ENCODE data around the gene HSPA5. TPM values are rescaled to one million over a fixed set of nuclear protein-coding genes. Genes with fewer than 3 reads are reported as not detected.
"Not testable (repeated sequence)": the region's sequence is repeated elsewhere in the genome, so short reads cannot be mapped to it uniquely, and the experiment has no call there.

The HSPA5 gene
- total RNA-seq, 1 experiment from 2014 or later, result 290 TPM

DNA sequence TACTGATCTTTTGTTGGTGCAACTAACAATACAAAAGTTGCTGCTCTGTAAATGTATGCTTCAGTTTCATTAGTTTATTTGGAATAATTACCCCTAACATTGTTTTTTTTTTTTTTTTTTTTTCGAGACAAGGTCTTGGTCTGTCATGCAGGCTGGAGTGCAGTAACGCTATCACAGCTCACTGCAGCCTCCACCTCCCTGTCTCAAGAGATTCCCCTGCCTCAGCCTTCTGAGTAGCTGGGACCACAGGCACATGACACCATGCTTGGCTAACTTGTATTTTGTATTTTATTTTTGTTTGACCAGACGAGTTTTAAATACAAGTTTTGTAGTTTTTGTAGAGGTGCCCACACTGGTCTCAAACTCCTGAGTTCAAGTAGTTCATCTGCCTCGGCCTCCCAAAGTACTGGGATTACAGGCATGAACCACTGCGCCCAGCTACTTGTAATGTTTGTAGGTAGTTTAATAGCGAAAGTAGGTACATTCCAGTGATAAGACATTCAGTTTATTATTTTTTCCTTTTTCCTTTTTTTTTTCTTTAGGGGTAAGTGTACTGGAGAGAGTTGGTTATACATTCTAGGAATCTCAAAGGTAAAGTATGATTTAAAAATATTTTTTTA, 27.4 kb upstream of the HSPA5 start:
- ChIA-PET POLR2A (ENCODE audit: low non-redundant PET) (no interaction called here), CTCF (interaction anchor here (0.5 kb wide), 1 partner anchor 10 kb away, joined by 3 read pairs; no protein-coding TSS in a partner anchor)
- Histone ChIP-seq H3K27me3 (replicated peaks; ENCODE audit: insufficient read depth, low read depth, low read length, poor library complexity) (no peaks in the 10 kb centered on the region), H3K4me3 (ENCODE audit: low read depth, low read length, poor library complexity, severe bottlenecking) (no peak overlapping the region), H3K36me3 (ENCODE audit: insufficient read depth, low read length, poor library complexity, severe bottlenecking) (no peaks in the 10 kb centered on the region), H3K27ac (ENCODE audit: low read depth, low read length, poor library complexity, severe bottlenecking) (no peak overlapping the region), H3K4me1 (ENCODE audit: insufficient read depth, low read length, poor library complexity, severe bottlenecking) (peaks cover 6% of the 10 kb centered on the region), H3K9me3 (ENCODE audit: low read depth, low read length, poor library complexity, severe bottlenecking) (no peaks in the 10 kb centered on the region)
- BruUV-seq (replicated peaks), result no TSS peak
- no peak for TF ChIP-seq EZH2 (IDR thresholded peaks at IDR 0.05; ENCODE audit: borderline replicate concordance, low read depth, low read length, poor library complexity, severe bottlenecking)
- TF ChIP-seq, protein P1, sequence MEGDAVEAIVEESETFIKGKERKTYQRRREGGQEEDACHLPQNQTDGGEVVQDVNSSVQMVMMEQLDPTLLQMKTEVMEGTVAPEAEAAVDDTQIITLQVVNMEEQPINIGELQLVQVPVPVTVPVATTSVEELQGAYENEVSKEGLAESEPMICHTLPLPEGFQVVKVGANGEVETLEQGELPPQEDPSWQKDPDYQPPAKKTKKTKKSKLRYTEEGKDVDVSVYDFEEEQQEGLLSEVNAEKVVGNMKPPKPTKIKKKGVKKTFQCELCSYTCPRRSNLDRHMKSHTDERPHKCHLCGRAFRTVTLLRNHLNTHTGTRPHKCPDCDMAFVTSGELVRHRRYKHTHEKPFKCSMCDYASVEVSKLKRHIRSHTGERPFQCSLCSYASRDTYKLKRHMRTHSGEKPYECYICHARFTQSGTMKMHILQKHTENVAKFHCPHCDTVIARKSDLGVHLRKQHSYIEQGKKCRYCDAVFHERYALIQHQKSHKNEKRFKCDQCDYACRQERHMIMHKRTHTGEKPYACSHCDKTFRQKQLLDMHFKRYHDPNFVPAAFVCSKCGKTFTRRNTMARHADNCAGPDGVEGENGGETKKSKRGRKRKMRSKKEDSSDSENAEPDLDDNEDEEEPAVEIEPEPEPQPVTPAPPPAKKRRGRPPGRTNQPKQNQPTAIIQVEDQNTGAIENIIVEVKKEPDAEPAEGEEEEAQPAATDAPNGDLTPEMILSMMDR (conservative IDR thresholded peaks at IDR 0.05; ENCODE audit: low read depth, low read length), result no peak
- intact Hi-C loops (cut with micrococcal nuclease; ENCODE audit: unreplicated experiment), result no loop called here
- no peak for DNase-seq (ENCODE audit: low spot score)

DNA sequence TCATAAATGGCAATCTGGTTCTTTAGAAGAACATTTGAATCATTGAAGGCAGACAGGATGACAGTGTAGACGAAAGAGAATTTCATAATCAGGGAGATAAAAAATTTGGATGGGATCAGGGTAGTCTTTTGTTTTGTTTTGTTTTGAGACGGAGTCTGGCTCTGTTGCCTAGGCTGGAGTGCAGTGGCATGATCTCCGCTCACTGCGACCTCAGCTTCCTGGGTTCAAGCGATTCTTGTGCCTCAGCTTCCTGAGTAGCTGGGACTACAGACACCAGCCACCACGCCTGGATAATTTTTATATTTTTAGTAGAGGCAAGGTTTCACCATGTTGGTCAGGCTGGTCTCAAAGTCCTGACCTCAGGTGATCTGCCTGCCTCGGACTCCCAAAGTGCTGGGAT, 22.9 kb upstream of the HSPA5 start:
- H3K4me3 ChIP-seq (ENCODE audit: low read depth, low read length, poor library complexity, severe bottlenecking); H3K27ac ChIP-seq (ENCODE audit: low read depth, low read length, poor library complexity, severe bottlenecking); intact Hi-C loops (cut with micrococcal nuclease; ENCODE audit: unreplicated experiment); POLR2A ChIA-PET (ENCODE audit: low non-redundant PET); H3K36me3 ChIP-seq (ENCODE audit: insufficient read depth, low read length, poor library complexity, severe bottlenecking); H3K27me3 ChIP-seq (replicated peaks; ENCODE audit: insufficient read depth, low read depth, low read length, poor library complexity); H3K4me1 ChIP-seq (ENCODE audit: insufficient read depth, low read length, poor library complexity, severe bottlenecking); BruUV-seq (replicated peaks); CTCF ChIA-PET; H3K9me3 ChIP-seq (ENCODE audit: low read depth, low read length, poor library complexity, severe bottlenecking); DNase-seq (ENCODE audit: low spot score): not testable (repeated sequence)

DNA sequence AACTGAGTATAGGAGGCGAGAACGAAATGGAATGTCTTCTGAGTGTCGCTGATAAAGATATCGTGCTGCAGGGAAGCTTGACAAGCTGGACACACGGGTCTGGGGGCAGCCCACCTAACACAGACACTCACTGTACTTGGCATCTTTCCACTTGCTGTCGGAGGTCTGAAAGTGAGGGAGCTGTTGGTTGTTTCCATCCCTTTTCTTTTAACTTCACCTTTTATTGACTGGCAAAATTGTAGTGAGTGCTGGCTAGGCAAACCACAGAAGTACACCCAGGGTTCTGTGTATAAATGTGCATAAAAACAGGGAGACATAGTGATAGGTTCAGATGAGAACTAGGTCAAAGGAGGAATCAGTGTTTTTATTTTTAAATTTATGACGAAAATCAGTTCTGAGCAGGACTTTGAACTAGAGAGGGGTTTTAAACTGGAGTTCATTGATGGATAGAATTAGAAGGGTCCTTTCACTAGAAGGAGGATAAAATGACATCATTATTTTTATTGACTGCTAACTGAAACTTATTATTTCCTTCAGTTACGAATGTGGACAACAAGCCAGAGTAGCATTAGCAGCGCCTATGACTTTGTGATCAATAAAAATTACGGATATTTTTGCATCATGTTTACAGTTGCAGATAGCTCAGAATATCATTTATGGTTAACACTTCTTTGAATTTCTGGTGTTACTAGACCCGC, 21.3 kb upstream of the HSPA5 start:
- peak overlapping the region; percentile 97 for H3K4me3 ChIP-seq (ENCODE audit: low read depth, low read length, poor library complexity, severe bottlenecking)
- peak overlapping the region; percentile 87 for H3K27ac ChIP-seq (ENCODE audit: low read depth, low read length, poor library complexity, severe bottlenecking)
- H3K36me3 ChIP-seq (ENCODE audit: insufficient read depth, low read length, poor library complexity, severe bottlenecking), result no peaks in the 10 kb centered on the region
- TSS peak; percentile 55 for BruUV-seq (replicated peaks)
- ChIA-PET POLR2A (ENCODE audit: low non-redundant PET) (no interaction called here), CTCF (no interaction called here)
- no peaks in the 10 kb centered on the region for H3K4me1 ChIP-seq (ENCODE audit: insufficient read depth, low read length, poor library complexity, severe bottlenecking)
- no peaks in the 10 kb centered on the region for H3K27me3 ChIP-seq (replicated peaks; ENCODE audit: insufficient read depth, low read depth, low read length, poor library complexity)
- intact Hi-C loops (cut with micrococcal nuclease; ENCODE audit: unreplicated experiment), result no loop called here
- TF ChIP-seq, protein P1 (conservative IDR thresholded peaks at IDR 0.05; ENCODE audit: low read depth, low read length), result no peak
- no peak for TF ChIP-seq EZH2 (IDR thresholded peaks at IDR 0.05; ENCODE audit: borderline replicate concordance, low read depth, low read length, poor library complexity, severe bottlenecking)
- DNase-seq (ENCODE audit: low spot score), result peak; percentile 38
- no peaks in the 10 kb centered on the region for H3K9me3 ChIP-seq (ENCODE audit: low read depth, low read length, poor library complexity, severe bottlenecking)

All from A673 (cell line).